Measurements from ENCODE around the gene DYRK2. TPM values are rescaled to one million over a fixed set of nuclear protein-coding genes. Genes with fewer than 3 reads are reported as not detected.
A peak's percentile ranks its signal among the peaks of the same experiment; 100 is the strongest.

The DYRK2 gene
- total RNA-seq, 1 donor from 2014 or later = 50.7 TPM

- FAIRE-seq (no peak), DNase-seq (ENCODE audit: low read depth) (no peak)
- H3K4me3 Mint-ChIP-seq (ENCODE audit: unreplicated experiment) = no peak overlapping the region
- Histone ChIP-seq H3K27me3 (ENCODE audit: insufficient read depth, low read length) (no peaks in the 10 kb centered on the region), H3K4me1 (ENCODE audit: insufficient read depth, low read length) (no peaks in the 10 kb centered on the region), H3K4me2 (ENCODE audit: low read length) (no peak overlapping the region), H3K4me3 (ENCODE audit: insufficient read depth, low read depth, low read length) (no peak overlapping the region), H3K36me3 (ENCODE audit: insufficient read depth, low read length) (no peaks in the 10 kb centered on the region), H3K79me2 (ENCODE audit: insufficient read depth, low read length) (no peaks in the 10 kb centered on the region), H3K9me3 (ENCODE audit: insufficient read depth, low read depth, low read length) (no peaks in the 10 kb centered on the region), H2AFZ (ENCODE audit: low read depth, low read length) (no peak overlapping the region), H4K20me1 (ENCODE audit: insufficient read depth, low read length) (no peaks in the 10 kb centered on the region), H3K9ac (ENCODE audit: low read length) (no peak overlapping the region), H3K27ac (ENCODE audit: low read depth, low read length) (no peak overlapping the region)
- TF ChIP-seq EZH2 (IDR thresholded peaks at IDR 0.05; ENCODE audit: insufficient read depth, low read length) = no peak
- TF ChIP-seq, protein P1, sequence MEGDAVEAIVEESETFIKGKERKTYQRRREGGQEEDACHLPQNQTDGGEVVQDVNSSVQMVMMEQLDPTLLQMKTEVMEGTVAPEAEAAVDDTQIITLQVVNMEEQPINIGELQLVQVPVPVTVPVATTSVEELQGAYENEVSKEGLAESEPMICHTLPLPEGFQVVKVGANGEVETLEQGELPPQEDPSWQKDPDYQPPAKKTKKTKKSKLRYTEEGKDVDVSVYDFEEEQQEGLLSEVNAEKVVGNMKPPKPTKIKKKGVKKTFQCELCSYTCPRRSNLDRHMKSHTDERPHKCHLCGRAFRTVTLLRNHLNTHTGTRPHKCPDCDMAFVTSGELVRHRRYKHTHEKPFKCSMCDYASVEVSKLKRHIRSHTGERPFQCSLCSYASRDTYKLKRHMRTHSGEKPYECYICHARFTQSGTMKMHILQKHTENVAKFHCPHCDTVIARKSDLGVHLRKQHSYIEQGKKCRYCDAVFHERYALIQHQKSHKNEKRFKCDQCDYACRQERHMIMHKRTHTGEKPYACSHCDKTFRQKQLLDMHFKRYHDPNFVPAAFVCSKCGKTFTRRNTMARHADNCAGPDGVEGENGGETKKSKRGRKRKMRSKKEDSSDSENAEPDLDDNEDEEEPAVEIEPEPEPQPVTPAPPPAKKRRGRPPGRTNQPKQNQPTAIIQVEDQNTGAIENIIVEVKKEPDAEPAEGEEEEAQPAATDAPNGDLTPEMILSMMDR (IDR thresholded peaks at IDR 0.05; ENCODE audit: insufficient read depth, low read depth, low read length) = no peak
- no peaks in the 10 kb centered on the region for H3K27me3 Mint-ChIP-seq (ENCODE audit: low read depth, unreplicated experiment)
- peaks cover 16% of the 10 kb centered on the region for H3K4me1 Mint-ChIP-seq (ENCODE audit: low read depth, unreplicated experiment)
- no peaks in the 10 kb centered on the region for H3K9me3 Mint-ChIP-seq (ENCODE audit: unreplicated experiment)
- H3K27ac Mint-ChIP-seq (ENCODE audit: unreplicated experiment) = no peak overlapping the region
- no peaks in the 10 kb centered on the region for H3K36me3 Mint-ChIP-seq (ENCODE audit: low read depth, unreplicated experiment)
Measured at GRCh38 chr12:67626156-67626555, 22.4 kb upstream of the DYRK2 start.

- no peak overlapping the region for H3K27ac ChIP-seq (ENCODE audit: low read depth, low read length)
- no peaks in the 10 kb centered on the region for H3K9me3 Mint-ChIP-seq (ENCODE audit: unreplicated experiment)
- DNase-seq (ENCODE audit: low read depth) = no peak
- no peaks in the 10 kb centered on the region for H3K27me3 Mint-ChIP-seq (ENCODE audit: low read depth, unreplicated experiment)
- H3K4me2 ChIP-seq (ENCODE audit: low read length) = no peak overlapping the region
- H3K36me3 Mint-ChIP-seq (ENCODE audit: low read depth, unreplicated experiment) = no peaks in the 10 kb centered on the region
- H3K4me1 Mint-ChIP-seq (ENCODE audit: low read depth, unreplicated experiment) = peaks cover 15% of the 10 kb centered on the region
- no peaks in the 10 kb centered on the region for H3K79me2 ChIP-seq (ENCODE audit: insufficient read depth, low read length)
- H3K4me3 ChIP-seq (ENCODE audit: insufficient read depth, low read depth, low read length) = no peak overlapping the region
- FAIRE-seq = no peak
- H3K9ac ChIP-seq (ENCODE audit: low read length) = no peak overlapping the region
- no peaks in the 10 kb centered on the region for H3K4me1 ChIP-seq (ENCODE audit: insufficient read depth, low read length)
- H3K27me3 ChIP-seq (ENCODE audit: insufficient read depth, low read length) = no peaks in the 10 kb centered on the region
- H3K36me3 ChIP-seq (ENCODE audit: insufficient read depth, low read length) = no peaks in the 10 kb centered on the region
- H3K9me3 ChIP-seq (ENCODE audit: insufficient read depth, low read depth, low read length) = no peaks in the 10 kb centered on the region
- H2AFZ ChIP-seq (ENCODE audit: low read depth, low read length) = no peak overlapping the region
- TF ChIP-seq EZH2 (IDR thresholded peaks at IDR 0.05; ENCODE audit: insufficient read depth, low read length) = no peak
- TF ChIP-seq, protein P1 (IDR thresholded peaks at IDR 0.05; ENCODE audit: insufficient read depth, low read depth, low read length) = no peak
- no peak overlapping the region for H3K27ac Mint-ChIP-seq (ENCODE audit: unreplicated experiment)
- peak overlapping the region; percentile 57 for H3K4me3 Mint-ChIP-seq (ENCODE audit: unreplicated experiment)
- no peaks in the 10 kb centered on the region for H4K20me1 ChIP-seq (ENCODE audit: insufficient read depth, low read length)
Measured at GRCh38 chr12:67630373-67631088, 18.0 kb upstream of the DYRK2 start.

GRCh38 chr12:67632005-67632404 lies 16.5 kb upstream of the DYRK2 start:
- H3K4me1 Mint-ChIP-seq (ENCODE audit: low read depth, unreplicated experiment) = peaks cover 15% of the 10 kb centered on the region

More at GRCh38 chr12:67632005-67632404, 16.5 kb upstream of the DYRK2 start:
- no peak for TF ChIP-seq EZH2 (IDR thresholded peaks at IDR 0.05; ENCODE audit: insufficient read depth, low read length)
- TF ChIP-seq, protein P1 (IDR thresholded peaks at IDR 0.05; ENCODE audit: insufficient read depth, low read depth, low read length) = no peak
- H3K79me2 ChIP-seq (ENCODE audit: insufficient read depth, low read length) = no peaks in the 10 kb centered on the region
- H4K20me1 ChIP-seq (ENCODE audit: insufficient read depth, low read length) = no peaks in the 10 kb centered on the region
- DNase-seq (ENCODE audit: low read depth) (no peak), FAIRE-seq (no peak)
- no peaks in the 10 kb centered on the region for H3K36me3 ChIP-seq (ENCODE audit: insufficient read depth, low read length)
- no peak overlapping the region for H3K27ac ChIP-seq (ENCODE audit: low read depth, low read length)
- no peak overlapping the region for H2AFZ ChIP-seq (ENCODE audit: low read depth, low read length)
- no peak overlapping the region for H3K9ac ChIP-seq (ENCODE audit: low read length)
- H3K9me3 Mint-ChIP-seq (ENCODE audit: unreplicated experiment) = no peaks in the 10 kb centered on the region
- no peak overlapping the region for H3K4me3 ChIP-seq (ENCODE audit: insufficient read depth, low read depth, low read length)
- H3K36me3 Mint-ChIP-seq (ENCODE audit: low read depth, unreplicated experiment) = no peaks in the 10 kb centered on the region
- no peaks in the 10 kb centered on the region for H3K4me1 ChIP-seq (ENCODE audit: insufficient read depth, low read length)
- no peaks in the 10 kb centered on the region for H3K9me3 ChIP-seq (ENCODE audit: insufficient read depth, low read depth, low read length)
- H3K27ac Mint-ChIP-seq (ENCODE audit: unreplicated experiment) = no peak overlapping the region
- H3K4me2 ChIP-seq (ENCODE audit: low read length) = no peak overlapping the region
- no peaks in the 10 kb centered on the region for H3K27me3 ChIP-seq (ENCODE audit: insufficient read depth, low read length)
- no peak overlapping the region for H3K4me3 Mint-ChIP-seq (ENCODE audit: unreplicated experiment)
- H3K27me3 Mint-ChIP-seq (ENCODE audit: low read depth, unreplicated experiment) = no peaks in the 10 kb centered on the region
